Measurements from ENCODE around the gene TMEM63A.
"Not testable (repeated sequence)": the region's sequence is repeated elsewhere in the genome, so short reads cannot be mapped to it uniquely, and the experiment has no call there.

TMEM63A gene

DNA sequence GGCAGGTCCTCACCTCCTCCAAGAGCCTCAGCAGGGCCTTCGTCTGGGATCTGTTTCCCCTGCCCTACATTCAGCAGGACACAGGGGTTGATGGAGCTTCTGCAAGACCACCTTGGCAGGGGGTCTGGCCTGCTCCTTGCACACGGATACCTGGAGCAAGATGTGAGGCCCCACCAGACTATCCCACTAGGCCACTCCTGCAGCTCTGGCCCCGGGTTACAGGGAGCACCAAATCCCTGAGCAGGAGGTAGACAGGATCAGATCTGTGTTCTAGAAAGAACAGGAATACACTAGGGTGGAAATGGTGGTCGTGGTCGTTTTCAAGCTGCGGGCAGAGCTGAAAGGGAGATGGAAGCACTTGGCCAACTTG is 38.8 kb downstream of the TMEM63A start:
- no peak for DNase-seq

DNA sequence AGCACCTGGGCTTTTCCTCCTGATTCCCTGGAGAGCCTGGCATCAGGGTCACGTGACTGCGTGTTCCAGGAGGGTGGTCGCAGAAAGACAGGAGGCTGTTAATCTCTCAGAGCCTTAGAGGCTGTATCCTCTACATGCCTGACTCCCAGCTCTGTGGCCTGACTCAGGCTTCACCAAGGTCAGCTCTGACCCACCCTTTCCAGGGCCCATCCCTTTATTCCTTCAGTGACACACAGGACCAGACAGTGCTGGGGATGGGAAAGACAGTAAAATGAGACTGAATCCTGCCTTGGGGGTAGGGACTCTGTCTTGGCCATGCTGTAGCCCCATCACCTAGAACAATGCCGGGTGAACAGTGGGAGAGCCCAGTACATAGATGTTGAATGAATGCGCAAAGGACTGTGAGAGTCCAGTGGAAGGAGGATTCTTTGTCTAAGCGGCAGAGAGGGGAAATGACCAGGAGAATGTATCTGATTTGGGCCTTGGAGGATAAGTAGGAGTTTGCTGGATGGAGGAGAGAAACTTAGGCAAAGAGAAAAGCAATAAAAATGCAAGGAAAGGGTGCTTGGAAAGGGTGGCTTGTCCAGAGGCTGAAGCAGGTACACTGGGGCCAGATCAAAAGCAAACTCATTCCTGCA is 39.3 kb downstream of the TMEM63A start:
- peak; percentile 22 for DNase-seq

DNA sequence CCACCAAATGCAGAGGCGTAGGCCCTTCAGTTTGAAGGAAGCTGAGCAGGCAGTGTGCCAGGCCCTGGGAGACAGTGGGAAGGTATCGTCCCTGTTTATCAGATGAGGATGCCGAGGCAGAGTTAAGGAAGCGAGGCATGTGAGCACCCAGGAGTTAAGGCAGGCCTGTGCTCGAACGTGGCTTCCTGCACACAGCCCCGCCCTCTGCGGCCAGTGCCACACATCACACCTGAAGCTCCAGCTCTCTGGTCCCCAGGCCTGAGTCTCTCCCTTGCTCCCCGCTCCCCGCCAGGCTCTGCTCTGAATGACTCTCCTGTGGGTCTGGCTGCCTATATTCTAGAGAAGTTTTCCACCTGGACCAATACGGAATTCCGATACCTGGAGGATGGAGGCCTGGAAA is 40.1 kb downstream of the TMEM63A start:
- DNase-seq, result no peak

DNA sequence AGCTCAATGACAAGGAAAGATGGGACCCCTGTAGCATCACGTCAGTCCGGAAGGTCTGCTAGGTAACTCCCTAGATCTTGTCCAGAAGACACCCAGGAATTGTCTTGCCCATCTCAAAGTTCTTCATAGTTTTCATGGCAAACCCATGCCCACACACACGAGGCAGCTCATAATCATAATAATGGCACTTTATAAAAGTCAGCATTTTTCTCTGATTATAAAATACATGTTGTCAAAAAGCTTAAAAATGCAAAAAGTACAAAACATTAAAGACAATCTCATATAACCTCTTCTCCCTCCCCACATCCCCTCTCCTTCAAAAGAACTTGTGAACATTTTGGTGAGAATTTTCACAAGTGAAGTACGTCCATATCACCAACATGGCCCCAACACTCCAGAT is 41.5 kb downstream of the TMEM63A start:
- DNase-seq, result no peak

DNA sequence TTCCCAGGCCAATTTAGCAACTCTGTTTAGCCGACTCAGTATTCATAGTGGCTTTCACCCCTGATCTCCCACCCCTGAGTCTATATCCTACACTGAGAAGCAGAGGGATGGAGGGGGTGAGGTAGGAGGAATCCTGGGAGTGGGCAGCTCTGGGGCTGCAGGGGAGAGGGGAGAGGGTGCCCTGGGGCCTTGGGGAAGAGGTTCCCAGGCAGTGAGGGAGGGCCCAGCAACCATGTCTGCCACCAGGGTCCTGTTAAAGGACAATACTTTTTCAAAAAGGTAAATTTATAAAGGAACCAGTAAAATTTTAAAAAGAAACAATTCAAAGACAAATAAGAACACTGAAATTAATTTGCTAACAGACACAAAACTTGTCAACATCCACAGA is 42.0 kb downstream of the TMEM63A start:
- DNase-seq, result no peak

DNA sequence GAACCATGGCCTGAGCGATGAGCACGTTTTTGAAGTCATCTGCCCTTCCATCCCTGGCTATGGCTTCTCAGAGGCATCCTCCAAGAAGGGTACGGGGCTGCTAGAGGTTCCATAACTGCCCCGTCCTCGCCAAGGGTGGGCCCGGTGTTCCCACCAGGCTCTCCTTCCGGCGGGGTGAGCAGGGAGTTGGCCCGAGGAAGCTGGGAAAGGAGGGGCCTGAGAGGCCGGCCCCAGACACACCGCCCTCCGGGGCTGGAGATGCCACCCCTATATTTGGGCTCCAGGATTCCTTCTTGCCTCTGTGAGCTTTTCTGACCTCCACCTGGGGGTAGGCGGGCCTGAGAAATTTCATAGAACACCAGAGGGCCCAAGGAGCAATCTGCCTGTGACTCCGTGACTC is 43.4 kb downstream of the TMEM63A start:
- DNase-seq, result no peak

DNA sequence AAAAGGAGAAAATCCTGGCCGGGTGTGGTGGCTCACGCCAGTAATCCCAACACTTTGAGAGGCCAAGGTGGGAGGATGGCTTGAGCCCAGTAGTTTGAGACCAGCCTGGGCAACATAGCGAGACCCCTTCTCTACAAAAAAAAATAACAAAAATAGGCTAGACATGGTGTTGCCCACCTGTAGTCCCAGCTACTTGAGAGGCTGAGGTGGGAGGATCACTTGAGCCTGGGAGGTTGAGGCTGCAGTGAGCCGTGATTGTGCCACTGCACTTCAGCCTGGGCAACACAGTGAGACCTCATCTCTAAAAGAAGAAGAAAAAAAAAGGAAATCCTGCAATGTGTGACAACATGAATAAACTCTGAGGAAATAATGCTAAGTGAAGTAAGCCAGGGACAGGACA is 45.9 kb downstream of the TMEM63A start:
- DNase-seq, result not testable (repeated sequence)

DNA sequence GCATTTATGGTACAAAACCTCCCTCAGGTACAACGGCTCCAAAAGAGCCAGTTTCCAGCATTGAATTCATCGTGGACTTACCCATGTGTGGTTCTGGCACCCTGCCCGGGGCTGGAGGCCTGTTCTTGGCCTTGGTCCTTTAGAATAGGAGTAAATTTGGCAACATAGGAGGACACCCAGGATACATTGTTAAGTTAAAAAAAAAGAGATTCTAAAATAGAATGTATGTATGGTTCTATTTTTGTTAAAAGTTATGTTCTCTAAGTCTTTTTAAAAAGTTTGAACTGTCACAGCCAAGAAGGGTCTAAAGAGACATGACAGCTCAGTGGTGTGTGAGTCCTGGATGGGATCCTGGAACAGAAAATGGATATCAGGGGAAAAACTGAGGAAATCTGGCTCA is 46.3 kb downstream of the TMEM63A start:
- DNase-seq, result peak; percentile 14

DNA sequence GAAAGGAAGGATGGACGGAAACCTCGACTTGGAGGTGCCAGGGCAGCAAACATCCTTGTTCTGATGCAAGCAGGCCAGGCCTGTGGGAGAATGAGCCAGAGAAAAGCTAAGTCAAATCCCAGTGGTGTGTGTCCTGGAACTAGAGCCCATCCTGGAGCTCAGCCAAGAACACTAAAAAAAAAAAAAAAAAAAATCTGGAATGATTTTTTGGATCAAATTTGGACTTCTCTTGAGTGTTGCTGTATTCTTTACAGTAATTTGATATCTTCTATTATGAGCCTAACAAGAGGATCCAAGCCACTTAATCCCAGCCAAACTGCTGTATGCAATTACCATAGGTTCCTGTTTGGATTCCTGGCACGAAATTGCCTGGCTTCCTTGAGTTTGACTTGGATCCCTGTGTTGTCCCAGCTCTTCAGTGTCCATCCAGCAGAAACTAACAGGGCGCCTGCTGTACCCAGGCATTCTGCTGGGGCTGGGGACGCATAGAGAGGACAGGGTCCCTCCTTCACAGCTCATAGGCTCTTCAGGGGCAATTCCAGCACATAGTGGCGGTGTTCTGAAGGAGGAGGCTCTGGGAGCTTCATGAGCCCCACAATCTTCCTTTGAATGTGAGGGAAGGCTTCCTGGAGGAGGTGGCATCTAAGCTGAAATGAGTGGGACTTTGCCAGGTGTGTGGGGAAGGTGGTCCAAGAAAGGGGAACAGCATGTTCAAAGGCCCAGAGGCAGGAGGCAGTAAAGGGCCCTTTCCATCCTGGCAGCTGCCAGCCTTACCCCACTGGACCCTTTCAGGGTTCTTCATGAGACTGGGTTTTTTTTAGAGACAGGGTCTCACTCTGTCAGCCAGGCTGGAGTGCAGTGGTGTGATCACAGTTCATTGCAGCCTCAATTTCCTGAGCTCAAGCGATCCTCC is 47.5 kb downstream of the TMEM63A start:
- DNase-seq, result peak; percentile 81

DNA sequence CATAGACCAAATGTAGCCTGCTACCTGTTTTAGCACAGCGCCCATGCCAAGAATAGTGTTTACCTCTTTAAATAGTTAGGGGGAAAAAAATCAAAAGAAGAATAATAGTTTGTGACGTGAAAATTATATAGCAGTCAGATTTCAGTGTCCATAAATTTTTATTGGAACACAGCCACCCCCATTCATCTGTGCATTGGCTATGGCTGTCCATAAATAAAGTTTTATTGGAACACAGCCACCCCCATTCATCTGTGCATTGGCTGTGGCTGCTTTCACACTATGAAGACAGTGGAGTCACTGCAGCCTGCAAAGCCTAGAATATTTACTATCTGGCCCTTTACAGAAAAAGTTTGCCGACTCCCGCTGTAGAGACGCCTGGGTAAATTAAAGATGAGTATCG is 51.3 kb downstream of the TMEM63A start:
- DNase-seq, result peak; percentile 93

DNA sequence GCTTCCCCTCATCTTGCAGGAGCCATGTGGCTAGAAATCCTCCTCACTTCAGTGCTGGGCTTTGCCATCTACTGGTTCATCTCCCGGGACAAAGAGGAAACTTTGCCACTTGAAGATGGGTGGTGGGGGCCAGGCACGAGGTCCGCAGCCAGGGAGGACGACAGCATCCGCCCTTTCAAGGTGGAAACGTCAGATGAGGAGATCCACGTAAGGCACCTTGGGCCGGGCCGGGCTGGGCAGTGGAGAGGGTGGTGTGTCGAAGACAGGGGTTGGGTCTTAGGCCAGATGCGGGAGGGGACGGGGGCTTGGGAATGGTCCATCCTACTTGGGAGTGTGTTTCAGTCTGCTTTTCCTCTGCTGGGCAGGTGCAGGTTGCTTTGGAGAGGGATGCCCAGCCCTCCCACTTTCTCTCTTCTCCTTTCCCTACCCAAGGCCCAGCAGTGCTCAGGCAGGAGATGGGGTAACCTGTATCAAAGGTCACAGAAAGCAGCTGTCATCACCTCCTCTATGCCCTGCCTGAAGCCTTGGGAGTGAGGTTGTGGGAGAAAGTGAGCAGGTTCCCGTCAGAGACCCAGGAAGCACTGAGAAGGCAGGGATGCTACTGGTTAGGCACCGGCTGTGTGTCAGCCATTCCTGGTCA is 53.4 kb downstream of the TMEM63A start:
- DNase-seq, result no peak

DNA sequence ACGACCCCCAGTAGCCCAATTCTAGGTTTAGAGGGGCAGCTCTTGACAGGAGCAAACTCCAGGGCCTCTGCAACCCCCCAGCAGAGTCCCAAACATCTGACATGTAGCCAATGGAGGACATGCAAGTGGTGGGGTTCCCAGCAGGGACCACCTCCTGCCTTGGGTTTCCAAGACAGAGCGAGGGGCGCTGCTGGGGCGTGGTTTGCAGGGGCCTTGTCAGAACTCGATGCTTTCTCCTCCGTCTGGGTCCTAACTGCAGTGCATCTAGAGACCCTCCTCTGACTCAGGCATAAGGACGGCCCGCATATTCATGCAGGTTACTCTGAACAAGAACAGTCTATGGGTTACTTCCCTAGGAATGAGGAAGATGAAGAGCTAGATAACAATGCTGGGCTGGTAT is 55.1 kb downstream of the TMEM63A start:
- DNase-seq, result no peak

DNA sequence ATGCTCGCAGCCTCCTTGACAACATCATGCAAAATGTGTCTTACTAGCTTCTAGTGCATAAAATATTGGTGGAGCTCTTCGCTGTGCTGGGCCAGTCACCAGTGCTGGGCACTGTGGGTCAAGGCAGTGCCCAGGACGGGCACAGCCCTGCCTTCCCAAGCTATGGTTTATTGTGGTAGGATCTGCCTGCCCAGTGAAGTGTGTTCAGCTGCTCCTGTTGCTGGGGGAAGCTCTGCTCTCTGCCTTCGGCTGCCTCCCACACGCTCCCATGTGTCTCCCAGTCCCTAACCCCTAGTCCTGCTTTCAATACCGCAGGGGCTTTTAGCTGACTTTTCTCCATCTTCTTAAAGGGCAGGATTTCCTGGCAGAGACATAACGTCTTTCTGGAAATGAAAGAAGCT is 56.6 kb downstream of the TMEM63A start:
- peak; percentile 61 for DNase-seq

DNA sequence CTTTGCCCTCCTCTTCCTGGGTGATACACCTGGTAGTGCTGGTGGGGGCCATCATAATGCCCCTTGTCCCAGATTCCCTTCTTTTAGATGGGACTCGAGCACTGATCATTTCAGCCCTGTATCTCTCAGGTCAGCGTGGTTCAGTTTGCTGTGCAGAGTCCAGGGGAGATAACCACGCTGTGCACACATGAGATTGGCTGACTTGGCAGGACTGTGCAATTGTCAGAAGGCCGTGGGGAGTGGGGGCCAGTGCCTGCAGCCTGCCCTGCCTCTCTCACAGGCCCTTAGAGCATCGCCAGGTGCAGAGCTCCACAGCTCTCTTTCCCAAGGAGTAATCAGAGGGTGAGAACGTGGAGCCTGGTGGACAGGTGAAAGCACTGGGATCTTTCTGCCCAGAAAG is 57.1 kb downstream of the TMEM63A start:
- peak; percentile 91 for DNase-seq

DNA sequence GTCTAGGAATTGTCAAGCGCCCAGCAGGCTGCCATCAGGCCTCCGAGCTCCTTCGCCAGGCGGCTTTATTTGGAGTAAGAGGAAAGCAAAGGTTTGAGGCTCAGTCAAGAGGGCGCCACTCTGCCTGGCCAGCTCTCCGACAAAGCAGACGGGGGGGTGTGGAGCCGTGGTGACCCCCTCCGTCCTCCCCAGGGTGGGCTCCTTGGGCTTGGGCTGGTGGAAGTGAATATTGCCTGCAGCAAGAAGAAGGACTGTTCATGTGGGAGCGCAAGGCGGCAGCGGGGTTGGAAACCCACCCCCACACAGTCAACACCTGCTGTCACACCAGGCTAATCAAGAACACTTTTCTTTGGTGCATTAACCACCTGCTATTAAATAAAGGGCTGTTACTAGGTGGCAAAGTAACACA is 57.6 kb downstream of the TMEM63A start:
- peak; percentile 95 for DNase-seq

DNA sequence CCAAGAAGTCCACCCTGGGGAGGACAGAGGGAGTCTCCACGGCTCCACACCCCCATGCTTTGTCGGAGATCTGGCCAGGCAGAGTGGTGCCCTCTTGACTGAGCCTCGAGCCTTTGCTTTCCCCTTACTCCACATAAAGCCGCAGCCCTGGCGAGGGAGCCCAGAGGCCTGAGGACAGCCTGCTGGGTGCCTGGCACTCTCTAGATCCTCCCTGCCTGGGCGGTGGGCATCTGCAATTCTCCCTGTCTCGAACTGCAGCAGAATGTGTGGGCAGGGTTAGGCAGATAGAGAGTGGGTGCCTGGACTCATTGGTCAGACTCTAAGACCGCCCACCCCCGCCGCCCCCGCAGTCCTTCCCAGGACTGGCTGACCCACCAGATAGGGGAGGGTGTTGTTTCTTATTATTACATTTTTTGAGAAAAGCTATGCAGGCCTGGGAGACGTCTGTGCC is 58.3 kb downstream of the TMEM63A start:
- DNase-seq, result peak; percentile 55

DNA sequence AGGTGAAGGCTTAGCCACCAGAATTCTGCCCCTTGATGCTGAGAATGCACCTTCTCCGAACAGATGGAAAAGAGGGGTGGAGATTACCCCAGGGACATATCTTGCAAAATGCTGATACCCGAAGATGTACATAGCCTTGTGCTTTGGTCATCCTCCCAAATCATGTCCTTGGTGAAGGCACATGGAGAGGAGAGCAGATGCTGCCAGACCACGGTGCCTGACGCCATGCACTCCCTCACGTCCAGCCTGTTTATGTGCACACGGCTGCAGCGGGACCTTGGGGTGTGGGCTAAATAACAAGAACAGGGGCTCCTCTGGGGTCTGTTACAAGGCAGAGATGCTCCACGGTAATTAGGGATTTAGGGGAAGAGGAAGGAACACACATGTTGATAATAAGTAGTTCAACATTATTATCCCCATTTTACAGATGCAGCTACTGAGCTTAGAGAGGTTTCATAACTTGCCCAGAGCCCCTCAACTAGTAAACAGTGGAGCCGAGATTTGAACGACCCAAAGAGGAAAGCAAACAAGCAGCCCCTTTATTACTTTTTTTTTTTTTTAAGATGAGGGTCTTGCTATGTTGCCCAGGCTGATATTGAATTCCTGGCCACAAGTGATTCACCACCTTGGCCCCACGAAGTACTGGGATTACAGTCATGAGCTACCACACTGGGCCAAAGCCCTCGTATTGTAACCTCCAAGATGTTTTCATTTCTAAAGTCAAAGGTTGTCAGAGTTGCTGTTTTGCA is 59.4 kb downstream of the TMEM63A start:
- peak; percentile 53 for DNase-seq

DNA sequence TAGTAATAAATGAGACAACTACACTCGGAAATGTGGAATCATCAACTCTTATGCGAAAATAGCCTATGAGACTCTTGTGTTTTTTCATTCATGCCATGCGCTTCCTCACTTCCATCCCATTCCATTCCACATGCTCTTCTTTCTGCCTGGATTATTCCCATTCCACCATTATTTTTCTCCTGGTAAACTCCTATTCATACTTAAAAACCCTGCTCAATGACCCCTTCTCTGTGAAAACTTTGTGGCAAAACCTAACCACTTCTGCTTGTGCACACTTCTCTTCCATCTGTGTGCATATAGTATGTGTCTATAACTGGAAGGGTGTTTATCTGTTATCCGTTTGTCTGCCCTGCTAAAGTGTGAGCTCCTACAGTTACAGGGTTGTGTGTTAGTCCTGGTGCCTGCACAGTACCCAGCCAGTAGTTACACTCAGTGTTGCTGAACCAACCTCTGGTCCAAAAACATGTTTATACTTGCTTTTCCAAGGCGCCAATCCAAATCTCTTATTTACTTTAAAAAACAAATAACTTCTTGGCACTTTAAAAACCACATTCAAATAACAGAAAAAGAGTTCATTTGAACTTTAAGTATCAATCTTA is 61.6 kb downstream of the TMEM63A start:
- no peak for DNase-seq

DNA sequence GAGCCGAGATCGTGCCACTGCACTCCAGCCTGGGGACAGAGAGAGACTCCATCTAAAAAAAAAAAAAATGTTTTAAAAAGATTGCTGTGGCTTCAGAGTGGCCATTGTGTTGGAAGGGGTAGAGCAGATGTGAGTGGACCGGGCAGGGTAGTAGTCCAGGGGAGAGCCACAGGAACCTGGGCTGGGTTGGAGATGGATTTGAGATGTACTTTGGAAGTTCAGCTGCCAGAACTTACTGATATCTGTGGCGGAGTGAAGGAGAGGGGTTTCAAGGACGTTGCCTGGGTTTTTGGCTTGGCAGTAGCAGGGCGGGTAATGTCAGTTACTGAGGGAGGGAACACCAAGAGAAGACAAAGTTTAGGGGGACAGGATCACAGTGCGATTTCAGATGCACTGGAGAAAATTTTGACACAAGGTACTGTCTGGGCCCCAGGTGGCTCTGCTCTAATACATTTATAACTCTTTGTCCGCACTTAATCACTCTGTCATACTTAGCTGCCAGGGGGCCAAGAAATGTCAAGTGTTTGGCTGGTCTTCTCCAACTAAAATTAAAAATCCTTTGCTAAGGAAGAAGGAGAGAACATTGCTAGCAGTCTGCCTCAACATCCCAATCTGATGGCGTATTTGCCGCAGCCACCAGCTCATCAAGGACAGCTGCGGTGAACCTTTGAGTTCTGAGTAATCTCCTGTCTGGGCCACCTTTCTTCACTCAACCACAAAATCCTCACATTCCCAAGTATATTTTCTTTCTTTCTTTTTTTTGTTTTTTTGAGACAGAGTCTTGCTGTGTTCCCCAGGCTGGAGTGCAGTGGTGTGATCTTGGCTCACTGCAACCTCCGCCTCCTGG is 62.6 kb downstream of the TMEM63A start:
- DNase-seq, result no peak

DNA sequence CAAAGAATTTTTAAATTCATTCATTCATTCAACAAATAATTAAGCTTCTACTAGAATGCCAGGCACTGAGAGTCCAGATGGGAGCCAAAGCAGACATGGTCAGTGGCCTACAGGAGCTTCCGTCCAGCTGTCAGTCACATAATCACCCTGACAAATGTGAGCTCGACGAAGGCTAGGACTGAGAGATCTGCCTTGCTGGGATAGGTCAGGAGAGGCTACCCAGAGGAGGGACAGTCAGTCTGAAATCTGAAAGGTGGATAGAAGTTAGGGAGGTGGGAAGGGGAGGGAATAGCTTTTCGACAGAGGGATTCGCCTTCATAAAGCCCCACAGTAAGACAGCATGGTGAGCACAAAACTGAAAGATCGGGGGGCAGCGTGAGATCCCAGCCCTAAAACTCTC is 64.0 kb downstream of the TMEM63A start:
- DNase-seq, result no peak

DNA sequence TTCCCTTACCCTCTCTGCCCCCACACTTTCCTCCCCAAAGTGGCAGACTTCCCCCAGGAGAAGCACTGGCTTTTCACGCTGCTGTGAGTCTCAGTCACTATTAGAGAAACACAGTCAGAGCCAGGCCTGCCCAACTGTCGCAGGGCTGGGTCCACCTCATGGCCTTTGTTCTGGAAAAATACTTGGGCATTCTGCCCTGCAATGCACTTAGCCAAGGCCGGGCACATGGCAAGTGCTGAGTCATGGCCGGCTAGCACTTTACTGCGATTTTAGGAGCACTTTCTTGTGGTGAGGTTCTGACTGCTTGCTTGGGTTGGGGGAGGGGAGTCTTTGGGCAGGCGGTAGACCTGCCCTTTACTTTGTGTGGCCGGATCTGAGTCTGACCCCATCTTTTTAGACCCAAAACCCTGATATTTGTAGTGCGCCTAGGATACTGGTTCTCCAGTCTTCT is 64.5 kb downstream of the TMEM63A start:
- DNase-seq, result peak; percentile 52

Measured in NCI-H69 (cell line).